Activated naive CD8-positive, alpha-beta T cell treated with anti-CD3 and anti-CD28 coated beads, Interleukin-2, amount 10 ng/mL, durations not matched to agents 7 days and 5 days (primary cell): Measurements from ENCODE around the gene GTF2E1. TPM values are rescaled to one million over a fixed set of nuclear protein-coding genes. Genes with fewer than 3 reads are reported as not detected.

Experiments used
- total RNA-seq, 2 experiments: library from RNA; stranded (reverse); gene quantifications; one replicate each; pipeline ENCODE4 v1.2.3, GENCODE V29; 2021

GTF2E1 gene
- total RNA-seq, 2 experiments from 2014 or later = 29.0 to 29.2 TPM

Other genes starting within 250 kb of the GTF2E1 start
- gene NDUFB4, start 146.4 kb upstream of the GTF2E1 start, total RNA-seq = 100 to 1,000 TPM; 120 to 121 TPM
- 1 to 10 TPM; 1.7 to 2.0 TPM for gene HGD, start 60.5 kb upstream of the GTF2E1 start, total RNA-seq
- gene RABL3, start 228 bp upstream of the GTF2E1 start, total RNA-seq = 10 to 100 TPM; 21.1 to 22.3 TPM
- not detected for gene STXBP5L, start 165.5 kb downstream of the GTF2E1 start, total RNA-seq